SU-DHL-6 (cell line): Measurements from ENCODE around the gene PMFBP1.

Source experiments
- H2AFZ ChIP-seq: fragments of 200-600 bp; sonication (generic); 2 replicates; pipeline ENCODE4 v1.6.1; 2014; ENCODE audit warnings: low read depth, mild to moderate bottlenecking, moderate library complexity, mixed read lengths, antibody characterized with exemption, low read length; ENCODE audit not compliant: severe bottlenecking
- H3F3A ChIP-seq: fragments of 200-600 bp; shearing (Covaris generic); 2 replicates; pipeline ENCODE4 v1.6.0; 2016; ENCODE audit warnings: antibody characterized with exemption, mild to moderate bottlenecking; ENCODE audit not compliant: insufficient read depth
- H3K27ac ChIP-seq: fragments of 200-600 bp; sonication (generic); 2 replicates; pipeline ENCODE4 v1.5.1; 2016; ENCODE audit warnings: low read depth, mild to moderate bottlenecking, low read length, moderate library complexity, mixed read lengths
- H3K27me3 ChIP-seq: fragments of 200-600 bp; sonication (generic), shearing (Covaris generic); 2 replicates; pipeline ENCODE4 v1.6.0; 2014; ENCODE audit warnings: mild to moderate bottlenecking, low read length
- H3K36me3 ChIP-seq: fragments of 200-600 bp; sonication (generic); 2 replicates; pipeline ENCODE4 v1.6.1; 2014; ENCODE audit warnings: mild to moderate bottlenecking, low read length, mixed read lengths
- H3K4me2 ChIP-seq: fragments of 300-600, 200-600 bp; shearing (Covaris generic), sonication (generic); 2 replicates; pipeline ENCODE4 v1.6.0; 2014; ENCODE audit warnings: low read length, low read depth, mild to moderate bottlenecking; ENCODE audit not compliant: poor library complexity, severe bottlenecking
- H3K4me3 ChIP-seq: fragments of 200-600 bp; sonication (generic); 2 replicates; pipeline ENCODE4 v1.5.1; 2014; ENCODE audit warnings: antibody characterized with exemption, low read length, mild to moderate bottlenecking, mixed read lengths; ENCODE audit not compliant: insufficient read depth, poor library complexity, severe bottlenecking
- H3K79me2 ChIP-seq: fragments of 200-600 bp; sonication (generic); 2 replicates; pipeline ENCODE4 v1.6.1; 2014; ENCODE audit warnings: mild to moderate bottlenecking, low read length, moderate library complexity; ENCODE audit not compliant: insufficient read depth
- H3K9ac ChIP-seq: fragments of 200-600 bp; sonication (generic); 2 replicates; pipeline ENCODE4 v1.7.0; 2014; ENCODE audit warnings: mild to moderate bottlenecking, low read length
- H3K9me2 ChIP-seq: fragments of 200-600 bp; sonication (generic); replicated peaks from 2 replicates; pipeline ENCODE4 v1.6.1; 2014; ENCODE audit warnings: low read length; ENCODE audit not compliant: insufficient read depth
- H3K9me3 ChIP-seq: fragments of 200-600 bp; sonication (generic); 2 replicates; pipeline ENCODE4 v1.6.1; 2014; ENCODE audit warnings: low read length, mixed read lengths; ENCODE audit not compliant: insufficient read depth
- H4K20me1 ChIP-seq: fragments of 200-600 bp; sonication (generic); 2 replicates; pipeline ENCODE4 v1.6.1; 2014; ENCODE audit warnings: low read depth, mild to moderate bottlenecking, antibody characterized with exemption, low read length, moderate library complexity, mixed read lengths
- EZH2phosphoT487 ChIP-seq: fragments of 200-600 bp; sonication (generic), shearing (Covaris generic); conservative IDR thresholded peaks from 2 replicates; pipeline ENCODE4 v1.6.1; 2018; ENCODE audit warnings: mild to moderate bottlenecking, antibody characterized with exemption, low read length, moderate library complexity, mixed read lengths
- TF ChIP-seq, protein P1 (sequence below): fragments of 200-600 bp; sonication (generic); IDR thresholded peaks from one replicate; pipeline ENCODE4 v1.5.1; 2017; ENCODE audit warnings: antibody characterized with exemption, mild to moderate bottlenecking, low read length, moderate library complexity; ENCODE audit not compliant: insufficient read depth, poor library complexity, severe bottlenecking

Gene PMFBP1

DNA sequence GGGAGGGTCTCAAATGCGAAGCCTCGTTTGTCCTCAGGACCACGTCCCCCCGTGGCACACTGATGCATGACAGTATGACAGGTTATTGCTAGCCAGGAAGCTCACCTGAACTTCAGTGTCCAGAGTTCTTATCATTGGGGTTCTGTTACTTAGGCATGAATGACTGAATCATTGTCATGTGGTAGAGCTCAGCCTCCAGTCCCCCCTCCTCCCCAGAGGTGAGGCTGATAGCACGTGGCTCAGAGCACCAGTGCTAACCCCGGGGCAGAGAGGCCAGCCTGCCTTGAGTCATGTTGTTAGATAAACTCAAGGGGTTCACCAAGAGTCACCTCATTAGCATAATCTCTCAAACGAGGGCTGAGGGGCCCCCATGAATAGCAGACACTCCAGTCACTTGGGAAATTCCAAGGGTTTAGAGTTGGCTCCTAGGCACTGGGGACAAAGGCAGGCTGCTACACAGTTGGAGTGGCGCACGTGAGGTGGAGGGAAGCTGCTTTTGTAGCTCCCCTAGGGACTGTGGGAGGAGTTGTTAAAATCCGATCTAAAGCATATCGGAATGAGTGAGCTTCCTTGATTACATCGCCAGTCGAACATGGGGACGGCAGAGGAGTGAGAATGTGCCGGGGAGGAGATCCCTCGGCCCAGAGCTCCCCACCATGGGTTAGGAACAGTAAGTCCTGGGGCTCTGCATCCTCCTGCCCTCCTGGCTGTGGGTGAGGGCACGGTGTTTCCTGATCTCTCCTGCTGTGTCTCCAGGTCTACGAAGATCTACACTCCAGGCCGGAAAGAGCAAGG, 60.1 kb downstream of the PMFBP1 start:
- no peaks in the 10 kb centered on the region for H3K79me2 ChIP-seq
- H3K4me2 ChIP-seq: no peak overlapping the region
- TF ChIP-seq, protein P1, sequence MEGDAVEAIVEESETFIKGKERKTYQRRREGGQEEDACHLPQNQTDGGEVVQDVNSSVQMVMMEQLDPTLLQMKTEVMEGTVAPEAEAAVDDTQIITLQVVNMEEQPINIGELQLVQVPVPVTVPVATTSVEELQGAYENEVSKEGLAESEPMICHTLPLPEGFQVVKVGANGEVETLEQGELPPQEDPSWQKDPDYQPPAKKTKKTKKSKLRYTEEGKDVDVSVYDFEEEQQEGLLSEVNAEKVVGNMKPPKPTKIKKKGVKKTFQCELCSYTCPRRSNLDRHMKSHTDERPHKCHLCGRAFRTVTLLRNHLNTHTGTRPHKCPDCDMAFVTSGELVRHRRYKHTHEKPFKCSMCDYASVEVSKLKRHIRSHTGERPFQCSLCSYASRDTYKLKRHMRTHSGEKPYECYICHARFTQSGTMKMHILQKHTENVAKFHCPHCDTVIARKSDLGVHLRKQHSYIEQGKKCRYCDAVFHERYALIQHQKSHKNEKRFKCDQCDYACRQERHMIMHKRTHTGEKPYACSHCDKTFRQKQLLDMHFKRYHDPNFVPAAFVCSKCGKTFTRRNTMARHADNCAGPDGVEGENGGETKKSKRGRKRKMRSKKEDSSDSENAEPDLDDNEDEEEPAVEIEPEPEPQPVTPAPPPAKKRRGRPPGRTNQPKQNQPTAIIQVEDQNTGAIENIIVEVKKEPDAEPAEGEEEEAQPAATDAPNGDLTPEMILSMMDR: no peak
- no peak for TF ChIP-seq EZH2phosphoT487
- H3K9ac ChIP-seq: no peak overlapping the region
- H3K9me2 ChIP-seq: no peaks in the 10 kb centered on the region
- no peaks in the 10 kb centered on the region for H3F3A ChIP-seq
- no peaks in the 10 kb centered on the region for H3K27me3 ChIP-seq
- no peaks in the 10 kb centered on the region for H4K20me1 ChIP-seq
- no peak overlapping the region for H3K27ac ChIP-seq
- H3K4me3 ChIP-seq: no peak overlapping the region
- no peak overlapping the region for H2AFZ ChIP-seq
- peaks cover 2% of the 10 kb centered on the region; the same call in 1 of the 2 replicates for H3K36me3 ChIP-seq
- no peaks in the 10 kb centered on the region for H3K9me3 ChIP-seq

DNA sequence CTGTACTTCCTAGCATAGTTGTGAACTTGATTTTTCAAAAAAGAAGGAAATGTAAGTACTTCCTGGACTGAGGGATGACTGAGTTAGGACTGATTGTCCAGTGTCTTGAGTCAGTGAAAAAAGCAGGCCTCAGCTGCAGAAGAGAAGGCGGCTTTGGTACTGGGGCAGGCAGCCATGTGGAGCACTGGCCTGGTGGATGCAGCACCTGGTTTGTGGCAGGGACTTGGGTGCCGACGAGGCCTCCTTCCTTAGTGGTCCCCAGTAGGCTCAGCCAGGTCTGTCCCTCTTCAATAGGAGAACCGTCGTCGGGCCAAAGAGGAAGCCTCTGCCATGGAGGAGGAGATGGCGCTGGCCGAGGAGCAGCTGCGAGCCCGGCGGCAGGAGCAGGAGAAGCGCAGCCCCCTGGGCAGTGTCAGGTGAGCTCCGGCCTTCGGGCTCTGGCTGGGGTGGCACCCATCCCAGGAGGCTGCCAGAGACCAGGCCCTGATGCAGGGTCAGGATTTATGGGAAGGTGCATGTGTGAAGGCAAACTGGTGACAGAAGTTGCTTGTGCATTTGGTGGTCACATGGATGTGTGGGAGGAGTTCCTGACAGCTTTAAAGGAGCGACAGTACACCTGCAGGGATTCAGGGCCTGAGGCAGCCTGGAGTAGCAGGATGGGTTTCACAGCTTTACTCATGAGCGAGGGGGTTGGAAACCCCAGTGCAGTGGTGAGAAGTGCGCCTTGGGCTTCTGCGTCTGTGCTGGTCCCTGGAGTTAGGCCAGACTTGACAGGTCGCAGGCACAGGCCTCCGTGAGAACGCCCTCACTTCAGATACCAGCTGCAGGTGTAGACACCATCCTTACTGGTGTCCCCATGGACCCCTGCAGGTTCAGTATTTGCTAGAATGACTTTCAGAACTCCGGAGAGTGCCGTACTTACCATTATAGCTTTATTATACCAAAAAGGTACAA, 61.0 kb downstream of the PMFBP1 start:
- H3F3A ChIP-seq: no peaks in the 10 kb centered on the region
- H3K4me2 ChIP-seq: no peak overlapping the region
- H2AFZ ChIP-seq: no peak overlapping the region
- no peaks in the 10 kb centered on the region for H3K27me3 ChIP-seq
- no peaks in the 10 kb centered on the region for H4K20me1 ChIP-seq
- no peak overlapping the region for H3K9ac ChIP-seq
- no peaks in the 10 kb centered on the region for H3K79me2 ChIP-seq
- no peaks in the 10 kb centered on the region for H3K9me3 ChIP-seq
- H3K4me3 ChIP-seq: no peak overlapping the region
- H3K27ac ChIP-seq: no peak overlapping the region
- TF ChIP-seq, protein P1: no peak
- no peak for TF ChIP-seq EZH2phosphoT487
- H3K36me3 ChIP-seq: peaks cover 2% of the 10 kb centered on the region; the same call in 1 of the 2 replicates
- no peaks in the 10 kb centered on the region for H3K9me2 ChIP-seq

DNA sequence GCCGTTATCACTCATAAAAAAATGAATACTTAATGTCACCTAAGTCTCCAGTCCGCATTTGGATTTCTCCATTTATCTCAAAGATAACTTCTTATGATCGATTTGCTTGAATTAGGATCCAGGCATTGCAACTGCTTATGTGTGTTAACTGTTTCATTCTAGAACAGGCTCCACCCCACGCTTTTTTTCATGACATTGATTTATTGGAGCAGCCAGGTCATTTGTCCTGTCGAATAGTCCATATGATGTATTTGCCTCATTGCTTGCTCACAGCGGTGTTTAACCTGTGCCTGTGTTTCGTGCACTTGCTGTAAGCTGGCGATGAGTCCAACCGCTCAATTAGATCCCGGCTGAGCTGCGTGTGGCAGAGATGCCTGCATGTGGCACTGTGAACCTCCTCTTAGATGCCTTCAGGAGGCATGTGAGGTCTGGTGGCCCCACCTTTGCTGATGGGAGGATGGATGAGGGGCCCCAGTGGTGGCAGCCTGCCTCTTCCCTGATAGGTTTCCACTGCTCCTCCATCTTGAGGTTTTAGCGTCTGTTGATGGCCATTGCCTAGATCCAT, 61.9 kb downstream of the PMFBP1 start:
- Histone ChIP-seq H3K36me3 (peaks cover 2% of the 10 kb centered on the region; the same call in 1 of the 2 replicates), H2AFZ (no peak overlapping the region), H3K79me2 (no peaks in the 10 kb centered on the region), H3K4me2 (no peak overlapping the region), H3K9me3 (no peaks in the 10 kb centered on the region), H3K27ac (no peak overlapping the region), H4K20me1 (no peaks in the 10 kb centered on the region), H3F3A (no peaks in the 10 kb centered on the region), H3K9me2 (no peaks in the 10 kb centered on the region), H3K27me3 (no peaks in the 10 kb centered on the region), H3K9ac (no peak overlapping the region), H3K4me3 (no peak overlapping the region)
- TF ChIP-seq, protein P1: no peak
- no peak for TF ChIP-seq EZH2phosphoT487
